Activated CD8-positive, alpha-beta T cell treated with anti-CD3 and anti-CD28 coated beads, Interleukin-2, amount 10 ng/mL, durations not matched to agents 7 days and 5 days (primary cell): ENCODE measurements around the gene ZP4. TPM values are rescaled to one million over a fixed set of nuclear protein-coding genes. Genes with fewer than 3 reads are reported as not detected.

Experiments
- ATAC-seq: fragments of 150-1000 bp; cut with Tn5 transposase; one replicate; pipeline ENCODE4 v1.10.0; 2021; ENCODE audit warnings: moderate library complexity
- CTCF ChIA-PET: fragments of 350-600 bp; sonication (Branson Sonifier 250); formaldehyde crosslinking; loops from one replicate; lab custom pipeline; 2021; ENCODE audit warnings: antibody characterized with exemption; lab: Charles Lee
- POLR2A ChIA-PET: fragments of 350-600 bp; sonication (Branson Sonifier 250); formaldehyde crosslinking; loops from one replicate; lab custom pipeline; 2021; ENCODE audit warnings: antibody characterized with exemption; lab: Charles Lee
- DNase-seq: peaks from one replicate; pipeline ENCODE4 v3.0.0-alpha.2; 2020
- H3K27ac Mint-ChIP-seq: one replicate; pipeline ENCODE4 v1.8.0; 2021; ENCODE audit warnings: mild to moderate bottlenecking, mixed read lengths
- H3K27me3 Mint-ChIP-seq: one replicate; pipeline ENCODE4 v1.8.0; 2021; ENCODE audit warnings: low read depth, mixed read lengths
- H3K36me3 Mint-ChIP-seq: one replicate; pipeline ENCODE4 v1.8.0; 2021; ENCODE audit warnings: low read depth, mixed read lengths
- H3K4me1 Mint-ChIP-seq: one replicate; pipeline ENCODE4 v1.8.0; 2021; ENCODE audit warnings: low read depth, mixed read lengths
- H3K4me3 Mint-ChIP-seq: one replicate; pipeline ENCODE4 v1.8.0; 2021; ENCODE audit warnings: mild to moderate bottlenecking, mixed read lengths
- H3K9me3 Mint-ChIP-seq: one replicate; pipeline ENCODE4 v1.8.0; 2022; ENCODE audit warnings: mixed read lengths; ENCODE audit not compliant: insufficient read depth
- total RNA-seq, 2 experiments: library from RNA; stranded (reverse); gene quantifications; one replicate each; pipeline ENCODE4 v1.2.3, GENCODE V29; 2021

ZP4 gene
- total RNA-seq, 2 experiments from 2014 or later, result not detected

- H3K4me1 Mint-ChIP-seq, result no peaks in the 10 kb centered on the region
- no peaks in the 10 kb centered on the region for H3K27me3 Mint-ChIP-seq
- CTCF ChIA-PET, result no interaction called here
- no peak for DNase-seq
- ATAC-seq, result no peak
- H3K4me3 Mint-ChIP-seq, result no peak overlapping the region
- H3K27ac Mint-ChIP-seq, result no peak overlapping the region
- POLR2A ChIA-PET, result no interaction called here
- no peaks in the 10 kb centered on the region for H3K9me3 Mint-ChIP-seq
- H3K36me3 Mint-ChIP-seq, result no peaks in the 10 kb centered on the region
Measured at GRCh38 chr1:237901299-237901934, 10.7 kb upstream of the ZP4 start.

- DNase-seq (no peak), ATAC-seq (no peak)
- Mint-ChIP-seq H3K36me3 (no peaks in the 10 kb centered on the region), H3K4me3 (no peak overlapping the region), H3K9me3 (no peaks in the 10 kb centered on the region), H3K27ac (no peak overlapping the region), H3K4me1 (no peaks in the 10 kb centered on the region), H3K27me3 (no peaks in the 10 kb centered on the region)
- CTCF ChIA-PET, result no interaction called here
- POLR2A ChIA-PET, result no interaction called here
Measured at GRCh38 chr1:237895630-237896029, 4.9 kb upstream of the ZP4 start.

GRCh38 chr1:237894131-237894530, 3.4 kb upstream of the ZP4 start:
- ChIA-PET POLR2A (no interaction called here), CTCF (no interaction called here)

GRCh38 chr1:237891979-237892378, 1.3 kb upstream of the ZP4 start:
- DNase-seq (no peak), ATAC-seq (no peak)
- Mint-ChIP-seq H3K4me1 (no peaks in the 10 kb centered on the region), H3K4me3 (no peak overlapping the region), H3K9me3 (no peaks in the 10 kb centered on the region), H3K36me3 (no peaks in the 10 kb centered on the region), H3K27ac (no peak overlapping the region), H3K27me3 (no peaks in the 10 kb centered on the region)
- POLR2A ChIA-PET, result no interaction called here
- CTCF ChIA-PET, result no interaction called here

More at GRCh38 chr1:237894131-237894530, 3.4 kb upstream of the ZP4 start:
- Mint-ChIP-seq H3K4me3 (no peak overlapping the region), H3K9me3 (no peaks in the 10 kb centered on the region), H3K27ac (no peak overlapping the region), H3K27me3 (no peaks in the 10 kb centered on the region), H3K36me3 (no peaks in the 10 kb centered on the region), H3K4me1 (no peaks in the 10 kb centered on the region)
- no peak for DNase-seq
- ATAC-seq, result no peak

GRCh38 chr1:237891266-237891665, 544 bp upstream of the ZP4 start:
- POLR2A ChIA-PET, result no interaction called here
- ATAC-seq (no peak), DNase-seq (no peak)
- no peaks in the 10 kb centered on the region for H3K36me3 Mint-ChIP-seq
- H3K4me3 Mint-ChIP-seq, result no peak overlapping the region
- H3K27me3 Mint-ChIP-seq, result no peaks in the 10 kb centered on the region
- CTCF ChIA-PET, result no interaction called here
- H3K9me3 Mint-ChIP-seq, result no peaks in the 10 kb centered on the region
- H3K27ac Mint-ChIP-seq, result no peak overlapping the region
- no peaks in the 10 kb centered on the region for H3K4me1 Mint-ChIP-seq

- Mint-ChIP-seq H3K4me1 (no peaks in the 10 kb centered on the region), H3K9me3 (no peaks in the 10 kb centered on the region), H3K36me3 (no peaks in the 10 kb centered on the region), H3K4me3 (no peak overlapping the region), H3K27me3 (no peaks in the 10 kb centered on the region), H3K27ac (no peak overlapping the region)
- ATAC-seq (no peak), DNase-seq (no peak)
- ChIA-PET CTCF (no interaction called here), POLR2A (no interaction called here)
Measured at GRCh38 chr1:237890416-237890815, 306 bp downstream of the ZP4 start.

- Mint-ChIP-seq H3K9me3 (peaks cover under 1% of the 10 kb centered on the region), H3K4me1 (no peaks in the 10 kb centered on the region), H3K36me3 (no peaks in the 10 kb centered on the region), H3K27ac (no peak overlapping the region), H3K4me3 (no peak overlapping the region), H3K27me3 (no peaks in the 10 kb centered on the region)
- ChIA-PET POLR2A (no interaction called here), CTCF (no interaction called here)
- ATAC-seq, result no peak
- DNase-seq, result no peak
Measured at GRCh38 chr1:237888143-237888542, 2.6 kb downstream of the ZP4 start.

GRCh38 chr1:237887542-237887941, 3.2 kb downstream of the ZP4 start:
- no peak overlapping the region for H3K27ac Mint-ChIP-seq
- no peak for ATAC-seq
- no peaks in the 10 kb centered on the region for H3K27me3 Mint-ChIP-seq

GRCh38 chr1:237884237-237884636, 6.5 kb downstream of the ZP4 start:
- Mint-ChIP-seq H3K4me1 (no peaks in the 10 kb centered on the region), H3K27ac (no peak overlapping the region), H3K36me3 (no peaks in the 10 kb centered on the region), H3K9me3 (peaks cover 3% of the 10 kb centered on the region), H3K4me3 (no peak overlapping the region), H3K27me3 (no peaks in the 10 kb centered on the region)
- POLR2A ChIA-PET, result no interaction called here
- no peak for ATAC-seq
- CTCF ChIA-PET, result interaction anchor here (0.6 kb wide), 1 partner anchor 9 kb away, joined by 3 read pairs; no protein-coding TSS in a partner anchor
- DNase-seq, result no peak

More at GRCh38 chr1:237887542-237887941, 3.2 kb downstream of the ZP4 start:
- ChIA-PET CTCF (no interaction called here), POLR2A (no interaction called here)
- no peaks in the 10 kb centered on the region for H3K4me1 Mint-ChIP-seq
- no peak for DNase-seq
- H3K9me3 Mint-ChIP-seq, result peaks cover 3% of the 10 kb centered on the region
- no peak overlapping the region for H3K4me3 Mint-ChIP-seq
- no peaks in the 10 kb centered on the region for H3K36me3 Mint-ChIP-seq

- H3K27me3 Mint-ChIP-seq, result no peaks in the 10 kb centered on the region
- H3K36me3 Mint-ChIP-seq, result no peaks in the 10 kb centered on the region
- H3K9me3 Mint-ChIP-seq, result peaks cover 3% of the 10 kb centered on the region
- no peaks in the 10 kb centered on the region for H3K4me1 Mint-ChIP-seq
- H3K27ac Mint-ChIP-seq, result no peak overlapping the region
- ChIA-PET CTCF (no interaction called here), POLR2A (no interaction called here)
- DNase-seq (no peak), ATAC-seq (no peak)
- no peak overlapping the region for H3K4me3 Mint-ChIP-seq
Measured at GRCh38 chr1:237879195-237879594, 11.5 kb downstream of the ZP4 start.

GRCh38 chr1:237878406-237878805, 12.3 kb downstream of the ZP4 start:
- H3K4me1 Mint-ChIP-seq, result no peaks in the 10 kb centered on the region
- H3K27me3 Mint-ChIP-seq, result no peaks in the 10 kb centered on the region
- peaks cover 3% of the 10 kb centered on the region for H3K9me3 Mint-ChIP-seq
- ChIA-PET POLR2A (no interaction called here), CTCF (interaction anchor here (1.1 kb wide), 1 partner anchor 15 kb away, joined by 3 read pairs; no protein-coding TSS in a partner anchor)
- DNase-seq (no peak), ATAC-seq (no peak)
- no peak overlapping the region for H3K27ac Mint-ChIP-seq
- no peak overlapping the region for H3K4me3 Mint-ChIP-seq
- H3K36me3 Mint-ChIP-seq, result no peaks in the 10 kb centered on the region

- Mint-ChIP-seq H3K9me3 (no peaks in the 10 kb centered on the region), H3K27me3 (no peaks in the 10 kb centered on the region), H3K27ac (no peak overlapping the region), H3K4me3 (no peak overlapping the region), H3K36me3 (no peaks in the 10 kb centered on the region), H3K4me1 (no peaks in the 10 kb centered on the region)
- ATAC-seq (no peak), DNase-seq (no peak)
- ChIA-PET POLR2A (no interaction called here), CTCF (interaction anchor here (1.1 kb wide), 1 partner anchor 14 kb away, joined by 3 read pairs; no protein-coding TSS in a partner anchor)
Measured at GRCh38 chr1:237877631-237878030, 13.1 kb downstream of the ZP4 start.

GRCh38 chr1:237875291-237875690, 15.4 kb downstream of the ZP4 start:
- Mint-ChIP-seq H3K9me3 (no peaks in the 10 kb centered on the region), H3K27ac (no peak overlapping the region), H3K27me3 (no peaks in the 10 kb centered on the region), H3K4me1 (no peaks in the 10 kb centered on the region), H3K36me3 (no peaks in the 10 kb centered on the region), H3K4me3 (no peak overlapping the region)
- ChIA-PET CTCF (interaction anchor here (0.7 kb wide), 1 partner anchor 9 kb away, joined by 3 read pairs; no protein-coding TSS in a partner anchor), POLR2A (no interaction called here)
- ATAC-seq (no peak), DNase-seq (no peak)
